H54 (cell line): ENCODE results near the gene CHAC1.
"Not testable (repeated sequence)": the region's sequence is repeated elsewhere in the genome, so short reads cannot be mapped to it uniquely, and the experiment has no call there.

Experiments used
- DNase-seq: peaks from one replicate; pipeline ENCODE4 v3.0.0; 2011; ENCODE audit warnings: low spot score, mixed read lengths; ENCODE audit not compliant: insufficient read length
- FAIRE-seq: peaks from 3 replicates; lab custom pipeline; 2011; peaks lifted over from hg19 to GRCh38; lab: Jason Lieb, UNC
- POLR2A ChIP-seq: IDR thresholded peaks from 2 replicates; pipeline ENCODE4 v1.6.1; 2011; ENCODE audit warnings: low read depth, mild to moderate bottlenecking, low read length

Gene CHAC1

GRCh38 chr15:40952301-40952900, 870 bp upstream of the CHAC1 start:
- DNase-seq (no peak), FAIRE-seq (no peak)
- TF ChIP-seq POLR2A = no peak

- FAIRE-seq (no peak), DNase-seq (no peak)
- no peak for TF ChIP-seq POLR2A
Observed at GRCh38 chr15:40953713-40954074, 423 bp downstream of the CHAC1 start.

DNA sequence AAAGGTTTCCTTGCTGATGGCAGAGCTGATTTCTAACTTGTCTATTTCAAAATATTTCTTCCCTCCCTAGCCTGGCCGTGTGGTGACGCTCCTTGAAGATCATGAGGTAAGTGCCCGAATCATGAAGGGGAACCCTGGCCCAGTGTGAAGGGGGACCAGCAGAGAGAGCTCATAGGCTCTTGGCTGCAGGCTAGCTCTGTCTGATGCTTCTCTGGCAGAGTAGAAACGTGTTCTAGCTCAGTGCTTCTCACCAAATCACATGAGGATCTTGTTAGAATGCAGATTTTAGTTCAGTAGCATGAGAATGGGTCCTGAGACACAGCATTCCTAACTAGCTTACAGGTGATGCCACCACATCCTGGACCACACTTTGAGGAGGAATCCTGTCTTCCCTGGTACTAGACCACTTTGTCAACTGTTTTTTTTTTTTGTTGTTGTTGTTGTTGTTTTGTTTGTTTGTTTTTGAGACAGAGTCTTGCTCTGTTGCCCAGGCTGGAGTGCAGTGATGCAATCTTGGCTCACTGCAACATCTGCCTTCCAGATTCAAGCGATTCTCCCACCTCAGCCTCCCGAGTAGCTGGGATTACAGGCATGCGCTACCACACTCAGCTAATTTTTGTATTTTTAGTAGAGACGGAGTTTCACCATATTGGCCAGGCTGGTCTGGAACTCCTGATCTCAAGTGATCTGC, 1.0 kb downstream of the CHAC1 start:
- not testable (repeated sequence) for DNase-seq, FAIRE-seq

GRCh38 chr15:40955141-40955903, 2.1 kb downstream of the CHAC1 start:
- DNase-seq (no peak), FAIRE-seq (no peak)
- no peak for TF ChIP-seq POLR2A

- FAIRE-seq = no peak
- no peak for DNase-seq
- TF ChIP-seq POLR2A = no peak
Observed at GRCh38 chr15:40955930-40956540, 2.8 kb downstream of the CHAC1 start.

DNA sequence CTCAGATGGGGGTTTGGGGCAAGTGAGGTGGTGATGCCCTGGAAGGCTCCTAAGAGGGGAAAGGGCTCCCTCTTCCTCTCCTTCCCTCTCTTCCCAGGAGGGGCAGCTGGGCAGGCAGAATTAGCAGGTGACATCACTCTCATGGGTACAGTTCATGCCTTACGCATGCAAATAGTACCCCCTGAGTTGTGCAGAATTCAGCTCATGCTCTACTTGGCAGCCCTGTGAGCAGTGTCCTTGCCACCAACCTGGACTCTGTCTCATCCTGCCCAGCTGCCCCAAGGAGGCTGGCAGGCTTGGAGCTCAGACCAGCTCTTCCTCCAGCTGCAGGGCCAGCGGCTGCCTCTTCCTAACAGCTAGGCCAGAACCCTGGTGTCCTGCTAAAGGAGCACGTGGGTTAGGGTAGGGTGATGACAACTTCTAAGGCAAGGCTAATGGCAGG, 3.3 kb downstream of the CHAC1 start:
- DNase-seq (no peak), FAIRE-seq (no peak)
- no peak for TF ChIP-seq POLR2A

- no peak for TF ChIP-seq POLR2A
- no peak for DNase-seq
- FAIRE-seq = no peak
Observed at GRCh38 chr15:40957041-40957555, 3.8 kb downstream of the CHAC1 start.

- no peak for TF ChIP-seq POLR2A
- no peak for FAIRE-seq
Observed at GRCh38 chr15:40957581-40958051, 4.3 kb downstream of the CHAC1 start.

GRCh38 chr15:40958146-40958545, 4.9 kb downstream of the CHAC1 start:
- FAIRE-seq = no peak
- TF ChIP-seq POLR2A = no peak
- no peak for DNase-seq

More at GRCh38 chr15:40957581-40958051, 4.3 kb downstream of the CHAC1 start:
- DNase-seq = no peak

- DNase-seq (no peak), FAIRE-seq (no peak)
- TF ChIP-seq POLR2A = no peak
Observed at GRCh38 chr15:40958723-40959122, 5.5 kb downstream of the CHAC1 start.

DNA sequence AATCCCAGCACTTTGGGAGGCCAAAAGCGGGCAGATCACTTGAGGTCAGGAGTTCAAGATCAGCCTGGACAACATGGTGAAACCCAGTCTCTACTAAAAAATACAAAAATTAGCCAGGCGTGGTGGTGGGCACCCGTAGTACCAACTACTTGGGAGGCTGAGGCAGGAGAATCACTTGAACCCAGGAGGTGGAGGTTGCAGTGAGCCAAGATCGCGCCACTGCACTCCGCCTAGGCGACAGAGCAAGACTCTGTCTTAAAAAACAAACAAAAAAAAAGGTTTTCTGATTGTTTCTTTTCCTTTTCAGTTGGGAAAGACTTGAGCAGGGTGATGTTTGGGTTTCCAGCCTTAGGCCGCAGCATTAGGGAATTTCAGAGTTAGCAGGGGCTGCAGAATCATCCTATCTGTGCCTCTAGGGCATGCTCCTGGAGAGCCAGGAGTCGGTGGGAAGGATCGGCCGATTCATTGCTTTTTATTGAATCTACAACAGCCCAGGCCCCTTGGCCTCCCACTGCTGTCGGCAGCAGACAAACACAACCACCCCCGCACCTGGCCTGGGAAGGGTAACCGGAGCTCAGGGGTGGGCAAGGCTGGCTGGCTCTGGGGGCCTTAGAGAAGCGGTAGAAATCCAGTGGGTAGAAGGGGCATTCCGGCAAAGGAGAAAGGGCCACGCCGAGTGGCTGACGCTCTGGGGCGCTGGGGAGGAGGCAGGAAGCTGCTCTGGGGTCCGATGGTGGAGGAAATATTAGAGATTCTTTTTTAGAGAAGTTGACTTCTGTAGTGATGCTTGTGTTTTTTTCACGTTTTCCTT, 6.3 kb downstream of the CHAC1 start:
- no peak for DNase-seq
- TF ChIP-seq POLR2A = no peak

DNA sequence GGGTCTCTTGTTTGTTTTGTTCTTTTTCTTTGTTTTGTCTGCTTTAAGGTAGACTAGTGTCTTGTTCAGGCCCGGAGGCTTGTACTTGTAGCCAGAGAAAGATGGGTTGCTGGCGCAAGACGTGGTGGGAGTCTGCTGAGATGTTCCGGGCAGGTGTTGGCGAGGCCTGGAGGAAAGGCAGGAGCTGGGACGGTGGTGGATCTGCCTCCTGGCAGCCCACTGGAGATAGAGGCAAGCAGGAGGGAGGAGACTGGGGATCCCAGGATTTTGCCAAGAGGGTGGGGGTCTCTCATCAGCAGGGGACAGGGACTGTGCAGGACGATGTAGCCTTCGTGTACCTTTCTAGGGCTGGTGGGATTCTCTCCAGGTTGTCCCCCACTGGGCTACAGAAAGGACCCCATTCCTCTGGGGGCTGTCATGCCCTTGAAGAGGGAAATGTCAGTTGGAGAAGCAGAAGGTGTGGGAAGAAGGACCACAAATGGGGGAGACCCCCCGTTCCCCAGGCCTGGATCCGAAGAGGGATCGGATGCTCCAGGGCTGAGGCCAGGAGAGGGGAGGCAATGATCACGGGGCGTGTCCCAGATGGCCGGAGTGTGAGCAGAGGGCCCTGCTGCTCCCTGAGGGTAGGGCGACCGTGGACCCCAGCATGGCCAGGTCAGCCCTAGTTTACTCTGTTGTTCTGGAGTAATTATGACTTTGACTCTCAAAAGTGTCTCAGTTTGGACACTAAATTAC, 7.0 kb downstream of the CHAC1 start:
- TF ChIP-seq POLR2A = no peak
- no peak for DNase-seq
- no peak for FAIRE-seq

More for the DNA sequence above, 6.3 kb downstream of the CHAC1 start:
- FAIRE-seq = no peak
